LNCaP clone FGC (cell line): ENCODE measurements around the gene PPFIA1.

Experiments used
- DNase-seq: peaks from one replicate; pipeline ENCODE4 v3.0.0-alpha.2; 2011; ENCODE audit warnings: low read depth
- H3K4me3 ChIP-seq: 2 replicates; pipeline ENCODE4 v1.5.1; 2011; ENCODE audit warnings: mild to moderate bottlenecking, low read depth, low read length, control low read depth
- TF ChIP-seq, protein P1 (sequence below): IDR thresholded peaks from 2 replicates; pipeline ENCODE4 v1.5.1; 2012; ENCODE audit warnings: mild to moderate bottlenecking; ENCODE audit not compliant: control insufficient read depth, insufficient read depth; ENCODE audit errors: extremely low read depth

The PPFIA1 gene

DNA sequence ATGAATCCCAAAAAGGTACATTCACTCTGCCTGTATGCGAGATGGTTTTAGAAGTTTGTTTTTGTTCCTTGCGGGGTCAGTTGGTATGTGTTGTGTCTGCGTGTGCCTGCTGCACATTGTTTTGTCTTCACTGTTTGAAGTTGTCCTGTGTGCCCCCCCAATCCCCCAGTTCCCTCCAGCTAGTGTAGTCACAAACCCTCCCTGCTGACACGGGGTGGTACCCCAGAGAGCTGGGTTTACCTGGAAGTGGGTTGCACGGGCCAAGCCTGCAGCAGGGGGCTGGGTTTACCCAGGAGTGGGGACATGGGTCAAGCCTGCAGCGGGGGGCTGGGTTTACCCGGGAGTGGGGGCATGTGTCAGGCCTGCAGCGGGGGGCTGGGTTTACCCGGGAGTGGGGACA is 150.0 kb downstream of the PPFIA1 start:
- DNase-seq = no peak
- H3K4me3 ChIP-seq = no peak overlapping the region
- TF ChIP-seq, protein P1, sequence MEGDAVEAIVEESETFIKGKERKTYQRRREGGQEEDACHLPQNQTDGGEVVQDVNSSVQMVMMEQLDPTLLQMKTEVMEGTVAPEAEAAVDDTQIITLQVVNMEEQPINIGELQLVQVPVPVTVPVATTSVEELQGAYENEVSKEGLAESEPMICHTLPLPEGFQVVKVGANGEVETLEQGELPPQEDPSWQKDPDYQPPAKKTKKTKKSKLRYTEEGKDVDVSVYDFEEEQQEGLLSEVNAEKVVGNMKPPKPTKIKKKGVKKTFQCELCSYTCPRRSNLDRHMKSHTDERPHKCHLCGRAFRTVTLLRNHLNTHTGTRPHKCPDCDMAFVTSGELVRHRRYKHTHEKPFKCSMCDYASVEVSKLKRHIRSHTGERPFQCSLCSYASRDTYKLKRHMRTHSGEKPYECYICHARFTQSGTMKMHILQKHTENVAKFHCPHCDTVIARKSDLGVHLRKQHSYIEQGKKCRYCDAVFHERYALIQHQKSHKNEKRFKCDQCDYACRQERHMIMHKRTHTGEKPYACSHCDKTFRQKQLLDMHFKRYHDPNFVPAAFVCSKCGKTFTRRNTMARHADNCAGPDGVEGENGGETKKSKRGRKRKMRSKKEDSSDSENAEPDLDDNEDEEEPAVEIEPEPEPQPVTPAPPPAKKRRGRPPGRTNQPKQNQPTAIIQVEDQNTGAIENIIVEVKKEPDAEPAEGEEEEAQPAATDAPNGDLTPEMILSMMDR = no peak

DNA sequence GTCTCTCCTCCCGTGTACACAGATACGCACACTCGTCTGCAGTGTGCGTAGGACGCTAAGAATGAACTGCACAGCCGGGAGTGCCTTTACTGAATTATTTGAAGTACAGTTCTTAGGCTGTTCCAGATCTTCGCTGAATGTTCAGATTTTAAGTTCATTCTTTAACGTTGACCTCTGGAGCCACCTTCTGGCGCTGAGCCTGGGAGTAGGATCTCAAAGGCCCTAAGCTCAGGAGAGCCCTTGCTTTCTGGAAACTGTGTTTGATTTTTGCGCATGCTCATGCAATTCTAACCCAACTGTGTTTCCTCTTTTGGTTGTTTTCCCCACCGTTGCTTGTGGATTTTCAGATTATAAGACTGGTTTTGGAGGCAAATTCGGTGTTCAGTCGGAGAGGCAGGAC is 150.6 kb downstream of the PPFIA1 start:
- TF ChIP-seq, protein P1 = no peak
- H3K4me3 ChIP-seq = no peak overlapping the region
- no peak for DNase-seq

DNA sequence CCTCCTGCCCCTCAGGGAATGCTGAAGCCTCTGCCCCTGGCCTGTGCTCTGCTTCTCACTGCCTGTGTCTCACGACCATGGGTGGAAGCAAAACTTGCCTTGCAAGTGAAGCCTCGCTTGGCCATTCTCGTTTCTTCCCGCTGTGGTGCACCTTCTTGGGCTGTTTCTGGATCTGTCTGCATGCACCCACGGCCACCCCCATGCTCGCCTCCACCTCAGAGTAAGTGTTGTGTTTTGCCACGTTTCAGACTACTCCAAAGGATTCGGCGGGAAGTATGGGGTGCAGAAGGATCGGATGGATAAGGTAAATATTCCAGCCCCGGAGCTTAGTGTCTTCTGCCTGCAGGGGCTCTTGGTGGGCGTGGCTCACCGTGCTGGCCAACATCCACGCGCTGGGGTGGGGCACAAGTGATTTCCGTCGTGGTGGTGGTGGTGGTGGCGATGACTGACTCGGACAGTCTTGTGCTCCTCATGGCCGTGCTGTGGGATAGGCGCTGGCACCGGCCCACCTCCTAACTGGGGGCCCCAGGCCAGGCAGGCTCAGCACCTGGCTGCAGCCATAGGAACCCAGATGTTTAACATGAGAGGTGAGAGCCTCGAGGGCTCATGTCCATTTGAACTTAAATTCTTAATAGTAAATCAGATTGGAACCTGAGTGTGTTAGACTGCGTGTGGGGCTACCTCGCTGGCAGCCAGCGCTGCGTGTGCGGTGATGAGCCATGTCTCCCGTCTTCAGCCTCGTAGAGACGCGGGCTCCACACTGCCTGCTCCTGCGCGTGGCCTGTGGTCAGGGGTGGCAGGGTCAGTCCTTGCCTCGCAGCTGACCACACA is 152.4 kb downstream of the PPFIA1 start:
- no peak overlapping the region for H3K4me3 ChIP-seq

DNA sequence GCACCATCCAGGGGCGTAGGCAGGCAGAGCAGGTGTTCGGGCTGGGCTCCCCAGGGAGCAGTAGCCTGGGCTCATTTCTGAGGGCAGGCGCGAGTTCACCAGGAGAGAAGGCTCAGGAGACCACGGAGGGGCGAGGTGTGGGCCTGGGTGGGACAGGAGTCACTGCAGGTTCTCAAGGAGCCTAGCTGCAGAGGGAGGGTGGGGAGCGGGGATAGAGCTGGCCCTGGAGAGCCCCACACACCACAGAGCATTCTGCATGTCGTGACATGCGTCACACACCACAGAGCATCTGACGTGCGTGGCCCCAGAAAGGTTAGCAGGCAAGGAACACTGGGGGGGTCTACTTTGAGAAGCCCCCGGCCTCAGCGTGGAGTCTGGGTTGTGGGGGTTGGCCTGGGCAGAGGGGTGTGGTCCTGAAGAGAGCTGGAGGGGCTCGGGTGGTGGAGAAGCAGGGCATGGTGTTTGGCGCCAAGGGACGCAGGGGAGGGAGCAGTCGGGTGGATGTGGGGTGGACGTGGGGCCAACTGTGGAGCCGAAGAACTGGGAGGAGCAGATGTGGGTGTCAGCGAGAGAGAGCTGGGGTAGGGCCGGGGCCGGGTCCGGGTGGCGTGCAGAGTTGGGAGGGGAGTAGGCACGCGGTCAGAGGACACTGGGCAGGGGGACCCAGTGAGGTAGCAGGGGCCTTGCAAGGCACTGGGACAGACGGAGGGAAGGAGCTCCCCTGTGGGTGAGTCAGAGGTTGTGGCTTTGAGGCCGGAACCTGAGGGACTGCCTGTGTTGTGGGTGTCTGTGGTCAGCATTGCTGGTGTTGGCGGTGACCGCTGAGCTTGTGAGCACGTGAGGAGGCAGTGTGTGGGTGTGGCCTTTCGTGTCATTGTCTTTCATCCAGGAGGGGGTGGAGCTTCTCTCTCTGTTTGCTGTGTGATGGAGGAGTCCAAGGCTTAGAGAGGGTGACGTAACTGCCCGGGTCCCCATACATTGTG is 153.3 kb downstream of the PPFIA1 start:
- TF ChIP-seq, protein P1 = no peak
- DNase-seq = no peak
- no peak overlapping the region for H3K4me3 ChIP-seq

More for the DNA sequence above, 152.4 kb downstream of the PPFIA1 start:
- TF ChIP-seq, protein P1 = no peak
- DNase-seq = no peak

DNA sequence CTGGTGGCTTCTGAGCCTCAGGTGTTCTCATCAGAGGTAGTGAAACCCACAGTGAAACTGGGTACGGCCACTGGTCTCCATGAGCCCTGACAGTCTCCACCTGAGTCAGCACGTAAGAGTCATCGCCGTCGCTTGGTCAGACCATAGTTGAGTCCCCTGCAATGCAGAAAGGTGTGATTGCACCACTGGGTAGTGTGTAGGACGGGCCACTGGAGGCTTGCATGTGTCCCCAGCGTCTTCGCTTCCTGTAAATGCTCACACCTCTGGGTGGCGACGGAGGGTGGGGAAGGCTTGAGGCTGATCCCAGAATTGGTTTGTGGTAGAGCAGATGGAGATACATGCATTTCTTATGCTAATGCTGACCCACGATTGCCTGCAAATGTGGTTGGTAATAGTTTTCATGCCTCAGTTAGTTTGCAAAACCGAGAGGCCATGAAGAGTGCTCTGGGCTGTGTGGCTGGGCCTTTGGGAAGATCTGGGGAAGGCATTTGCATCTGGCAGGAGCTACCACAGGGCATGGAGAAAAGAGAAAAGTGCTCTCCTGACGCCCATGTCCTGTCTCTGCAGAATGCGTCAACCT is 154.4 kb downstream of the PPFIA1 start:
- TF ChIP-seq, protein P1 = no peak
- DNase-seq = no peak
- H3K4me3 ChIP-seq = no peak overlapping the region

DNA sequence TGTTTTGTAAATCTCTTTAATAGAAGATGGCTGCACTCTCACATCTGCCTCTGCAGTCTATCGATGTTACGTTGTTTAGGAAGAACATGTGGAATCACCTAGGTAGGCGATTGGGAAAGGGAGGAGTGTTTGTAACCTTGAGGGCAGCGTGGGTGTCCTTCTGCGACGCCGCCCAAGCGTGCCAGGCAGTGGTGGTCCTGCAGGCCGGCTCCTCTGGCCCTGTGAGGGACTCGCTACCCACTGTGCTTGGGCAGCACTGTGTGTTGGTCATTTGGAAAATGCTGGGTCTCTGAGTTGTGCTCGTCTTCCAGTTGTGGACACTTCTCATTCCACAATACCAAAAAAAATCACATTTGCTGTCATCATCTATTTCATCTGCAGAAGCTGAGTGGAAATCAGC is 156.9 kb downstream of the PPFIA1 start:
- TF ChIP-seq, protein P1 = no peak
- no peak for DNase-seq
- no peak overlapping the region for H3K4me3 ChIP-seq
